Stimulated activated CD4-positive, alpha-beta T cell treated with anti-CD3 and anti-CD28 coated beads, Interleukin-1b, Interleukin-23, amount 100 ng/mL, for 24 hours (primary cell): Measurements from ENCODE around the gene FBXO39.
A peak's percentile ranks its signal among the peaks of the same experiment; 100 is the strongest.
"Not testable (repeated sequence)": the region's sequence is repeated elsewhere in the genome, so short reads cannot be mapped to it uniquely, and the experiment has no call there.

ENCODE experiments used
- DNase-seq, 4 experiments: peaks; one replicate each; pipeline ENCODE4 v3.0.0-alpha.2; 2020; ENCODE audit warnings: low read depth in 4 of 4, low spot score in 1 of 4

The FBXO39 gene

DNA sequence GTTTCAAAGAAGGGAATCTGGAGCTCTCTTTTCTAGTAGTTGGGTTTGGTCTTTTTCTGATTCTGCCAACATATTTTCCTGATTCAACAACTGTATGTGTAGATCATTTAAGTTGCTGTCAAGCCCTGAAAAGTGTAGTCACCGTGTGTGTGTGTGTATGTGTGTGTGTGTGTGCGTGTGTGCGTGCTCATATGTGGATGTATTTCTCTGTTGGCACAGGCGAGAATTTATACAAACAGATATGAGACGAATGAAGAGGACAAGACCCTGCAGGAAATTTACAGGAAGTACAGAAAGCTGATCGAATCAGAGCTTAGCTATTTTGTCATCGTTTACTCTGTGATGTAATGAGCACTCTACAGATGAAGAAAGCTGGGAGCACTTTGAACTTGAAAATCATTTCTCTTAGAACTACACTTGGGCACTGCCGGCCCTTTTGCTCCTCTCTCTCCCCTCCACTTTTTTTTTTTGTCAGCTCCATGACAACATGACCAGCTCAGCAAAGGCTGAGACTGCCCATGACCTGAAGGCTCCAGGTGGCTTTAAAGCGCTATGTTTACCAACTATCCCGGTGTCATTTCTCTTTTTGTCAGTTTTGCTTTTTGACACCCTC lies 11.2 kb downstream of the FBXO39 start:
- DNase-seq, result no peak

DNA sequence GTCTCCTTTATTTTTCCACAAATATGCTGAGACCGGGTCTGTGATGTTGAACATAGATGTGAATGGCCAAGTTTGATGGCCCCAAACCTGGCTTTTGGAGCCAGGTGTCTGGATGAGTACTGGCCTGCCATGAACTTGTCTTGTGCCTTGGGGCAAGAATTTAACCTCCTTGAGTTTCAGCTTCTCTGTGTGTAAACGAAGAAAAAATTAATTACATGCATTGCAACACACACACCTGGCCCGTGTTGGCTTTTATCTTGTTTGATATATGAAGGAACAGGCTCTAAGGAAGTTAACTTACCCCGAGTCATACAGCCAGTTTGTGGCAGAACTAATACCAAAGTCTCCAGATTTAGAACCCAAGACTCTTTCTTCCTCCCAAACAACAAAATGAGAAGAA lies 13.1 kb downstream of the FBXO39 start:
- DNase-seq, result no peak

DNA sequence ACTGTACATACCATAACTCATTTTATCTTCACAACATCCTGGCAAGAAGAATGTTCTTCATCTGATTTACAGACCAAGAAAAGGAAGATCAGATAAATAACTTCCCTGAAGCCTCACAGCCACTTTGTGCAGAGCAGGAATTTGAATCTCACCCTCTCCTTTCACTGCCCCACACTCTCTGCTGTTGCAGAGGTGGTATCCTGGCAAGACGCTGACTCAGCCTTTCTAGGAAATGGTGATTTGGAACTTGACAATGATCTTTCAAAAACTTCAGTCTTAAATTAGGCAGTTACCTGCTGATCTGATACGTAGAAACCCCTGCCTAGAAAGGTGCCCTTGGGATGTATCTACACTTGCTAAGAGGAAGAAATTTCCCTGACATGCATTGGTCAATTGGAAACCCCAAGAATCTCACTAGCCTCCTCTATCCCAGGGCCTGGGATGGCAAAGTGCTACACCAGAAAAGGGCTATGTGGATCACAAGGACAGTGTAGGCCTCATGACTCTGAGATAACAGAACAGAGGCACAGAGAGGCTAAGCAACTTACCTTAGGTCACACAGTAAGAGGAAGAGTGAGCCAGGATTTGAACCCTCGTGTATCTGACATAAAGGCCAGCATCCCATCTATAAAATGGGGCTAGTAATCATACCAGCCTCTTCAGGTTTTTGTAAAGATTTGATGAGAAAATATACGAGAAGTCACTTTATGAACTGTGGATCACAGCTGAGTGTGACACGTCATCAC lies 17.9 kb downstream of the FBXO39 start:
- no peak for DNase-seq

DNA sequence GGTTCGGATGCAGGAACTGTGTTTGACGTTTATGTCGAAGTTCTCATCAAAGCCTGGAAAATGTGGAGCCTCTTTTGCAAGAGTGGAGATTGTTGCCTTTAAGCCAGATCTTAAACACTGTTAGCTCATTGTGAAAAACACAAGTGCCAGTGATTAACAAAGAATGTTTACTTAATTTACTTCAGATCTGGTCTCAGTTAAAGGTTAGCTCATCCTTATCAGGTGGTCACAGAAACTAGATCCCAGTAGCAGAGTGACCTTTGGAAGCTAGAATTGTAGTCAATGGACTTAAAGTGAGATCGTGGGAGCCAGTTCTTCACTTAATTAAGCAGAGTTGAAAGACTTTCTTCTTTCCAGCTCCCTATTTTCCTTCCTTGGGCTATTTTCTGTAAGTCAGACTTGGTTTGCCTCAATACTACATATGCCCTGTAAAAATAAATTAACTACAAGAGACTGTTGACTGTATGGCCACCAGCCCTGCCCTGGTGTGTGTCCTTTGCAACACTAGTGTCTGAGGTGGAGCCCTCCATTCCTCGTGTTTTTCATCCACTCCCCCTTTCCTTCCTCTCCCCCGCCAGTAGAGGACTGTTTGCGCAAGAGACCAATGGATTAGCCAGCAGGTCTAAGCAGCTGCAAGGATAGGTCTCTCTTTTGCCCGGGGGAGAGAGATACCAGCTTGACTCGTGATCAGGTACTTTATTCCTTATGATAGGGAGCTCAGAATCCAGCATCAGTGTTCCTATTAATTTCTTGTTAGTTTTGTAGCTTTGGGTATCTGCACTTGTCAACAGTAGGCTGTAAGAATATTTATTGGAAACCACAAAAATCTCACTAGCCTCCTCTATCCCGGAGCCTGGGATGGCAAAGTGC lies 20.2 kb downstream of the FBXO39 start:
- no peak for DNase-seq

DNA sequence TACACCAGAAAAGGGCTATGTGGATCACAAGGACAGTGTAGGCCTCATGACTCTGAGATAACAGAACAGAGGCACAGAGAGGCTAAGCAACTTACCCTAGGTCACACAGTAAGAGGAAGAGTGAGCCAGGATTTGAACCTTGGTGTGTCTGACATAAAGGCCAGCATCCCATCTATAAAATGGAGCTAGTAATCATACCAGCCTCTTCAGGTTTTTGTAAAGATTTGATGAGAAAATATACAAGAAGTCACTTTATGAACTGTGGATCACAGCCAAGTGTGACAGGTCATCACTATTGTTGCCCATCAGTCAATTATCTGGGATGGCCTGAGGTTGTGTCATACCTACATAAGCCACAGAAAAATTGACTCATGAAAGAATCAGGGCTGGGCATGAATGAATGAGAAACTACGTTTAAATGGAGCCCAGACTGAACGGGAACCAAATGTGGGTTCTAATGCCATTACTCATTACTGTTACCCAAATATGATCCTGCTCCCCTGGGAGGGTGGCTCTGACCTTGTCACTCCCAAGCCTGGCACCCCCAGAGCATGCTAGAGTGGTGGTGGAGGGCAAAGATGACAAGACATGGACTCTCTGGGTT lies 21.0 kb downstream of the FBXO39 start:
- no peak for DNase-seq

DNA sequence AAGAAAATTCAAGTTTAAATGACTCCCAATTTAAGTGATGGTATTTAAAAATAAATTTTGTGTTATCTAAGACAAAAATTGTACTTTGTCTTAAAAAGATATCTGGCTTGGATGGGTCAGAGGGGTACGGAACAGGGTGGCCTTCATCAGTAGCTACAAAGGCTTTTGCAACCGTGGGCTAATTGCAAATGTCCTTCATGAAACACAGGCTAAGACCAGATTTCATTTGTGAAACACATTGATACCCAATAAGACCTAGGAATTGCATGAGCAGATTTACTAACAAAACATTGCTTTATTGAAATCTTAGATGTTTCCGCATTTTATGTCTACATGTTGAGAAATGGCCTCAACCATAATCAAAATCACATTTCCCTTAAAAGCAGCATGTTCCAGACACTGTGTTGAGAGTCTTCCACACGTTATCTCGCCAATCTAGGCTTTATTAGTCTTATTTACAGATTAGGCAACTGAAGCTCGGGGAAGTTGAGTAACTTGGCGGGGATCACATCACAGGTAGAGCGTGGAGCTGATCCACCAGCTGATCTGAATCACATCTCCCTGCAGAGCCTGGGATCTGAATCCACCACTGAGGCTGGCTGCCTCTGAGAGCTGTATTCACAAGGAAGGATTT lies 21.8 kb downstream of the FBXO39 start:
- DNase-seq, result no peak

DNA sequence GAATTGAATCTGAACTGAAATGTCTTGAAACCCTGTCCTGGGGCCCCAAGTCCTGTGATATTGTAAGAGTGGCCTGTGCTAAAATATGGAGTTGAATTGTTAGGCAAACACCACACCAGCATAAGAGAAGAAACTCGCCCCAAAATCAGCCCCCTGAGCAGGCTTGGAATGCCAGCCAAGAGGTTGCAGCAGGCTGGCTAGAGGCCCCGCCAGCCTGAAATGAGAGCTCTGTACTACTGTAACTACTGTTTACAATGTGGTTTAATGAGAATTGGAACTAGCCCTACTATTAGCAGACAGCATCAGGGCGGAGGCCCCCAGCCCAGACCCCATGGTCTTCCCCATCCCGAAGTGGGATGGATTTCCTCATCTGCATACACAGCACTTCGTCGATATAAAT lies 23.7 kb downstream of the FBXO39 start:
- DNase-seq, result no peak

DNA sequence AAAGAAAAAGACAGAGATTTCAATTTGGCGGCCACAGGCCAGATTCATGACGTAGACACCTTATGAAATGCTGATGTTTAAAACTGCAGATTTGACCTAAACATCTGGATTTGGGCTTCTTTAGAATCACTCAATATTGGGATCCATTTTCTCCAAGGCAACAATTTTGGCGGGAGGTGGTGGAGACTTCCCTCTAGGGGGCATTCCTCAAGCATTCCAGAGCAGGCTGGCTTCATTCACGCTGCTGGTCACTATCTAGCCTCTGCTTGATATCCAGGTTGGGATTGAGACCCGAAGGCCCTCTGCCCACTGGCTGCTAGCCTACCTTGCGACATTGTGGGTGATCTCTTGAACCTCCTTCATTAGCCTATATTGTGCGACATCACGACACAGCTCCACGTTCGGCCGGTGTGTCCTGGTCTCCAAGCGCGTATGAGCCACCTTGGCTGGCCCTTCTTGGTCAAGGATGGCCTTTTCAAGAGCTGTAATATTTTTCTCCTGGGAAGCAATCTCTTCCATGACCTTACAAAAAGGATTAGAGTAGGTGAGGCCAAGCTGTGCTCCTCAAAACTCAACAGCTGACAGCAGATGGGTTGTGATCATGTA lies 24.5 kb downstream of the FBXO39 start:
- DNase-seq, result peak in 1 of 4 experiments; percentile 11

DNA sequence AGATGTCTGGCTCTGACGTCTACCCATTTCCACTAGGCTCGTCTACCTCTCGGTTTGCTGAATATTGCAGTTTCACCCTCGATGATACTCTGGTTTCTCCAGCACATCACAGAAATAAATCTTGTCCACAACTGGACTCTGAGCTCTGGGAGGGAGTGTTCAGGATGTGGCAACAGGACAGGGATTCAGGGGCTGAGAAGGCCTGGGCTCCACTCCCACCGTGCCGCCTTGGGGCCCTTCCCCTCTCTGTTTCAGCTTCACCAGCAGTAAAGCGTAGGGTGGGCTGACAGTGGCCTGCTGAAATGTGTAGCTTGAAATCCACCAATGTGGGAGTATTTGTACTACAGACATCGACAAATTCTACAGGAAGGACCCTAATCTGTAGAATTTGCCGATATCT lies 35.5 kb downstream of the FBXO39 start:
- DNase-seq, result no peak

DNA sequence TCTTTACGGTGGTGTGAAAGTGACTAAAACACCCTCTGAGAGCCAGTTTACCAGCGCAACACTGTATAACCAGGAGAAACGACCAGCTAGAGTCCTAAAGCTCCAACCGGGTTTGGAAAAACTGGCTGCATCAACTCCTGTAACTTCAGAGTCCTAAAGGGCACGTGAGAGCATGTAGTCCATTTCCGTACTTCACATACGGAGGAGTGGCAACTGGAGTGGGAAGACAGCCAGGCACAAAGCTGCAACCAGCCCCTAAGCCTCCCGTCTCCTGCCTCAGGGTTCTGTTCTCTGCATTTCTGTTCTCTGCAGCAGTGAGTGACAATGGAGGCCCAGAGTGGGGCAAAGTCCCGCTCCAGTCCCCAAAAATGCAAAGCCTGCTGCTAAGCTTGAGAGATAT lies 36.3 kb downstream of the FBXO39 start:
- DNase-seq, result no peak

DNA sequence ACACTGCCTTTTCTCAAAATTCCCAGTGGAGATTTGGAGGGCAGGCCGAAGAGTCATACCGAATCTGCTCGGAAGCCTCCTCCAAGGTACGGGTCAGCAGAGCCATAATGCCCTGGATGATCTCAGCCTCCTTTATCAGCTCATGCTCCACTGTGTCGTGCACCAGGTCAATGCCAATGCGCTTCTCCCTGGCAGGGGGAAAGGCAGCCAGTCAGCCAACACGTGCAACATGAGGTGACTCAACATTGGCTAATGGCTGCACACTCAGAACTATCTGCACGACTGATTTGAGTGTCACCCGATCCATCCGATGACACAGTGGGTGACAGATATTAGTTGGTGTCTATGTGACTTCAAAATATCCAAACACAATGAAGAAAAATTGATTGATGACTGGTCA lies 39.8 kb downstream of the FBXO39 start:
- no peak for DNase-seq

DNA sequence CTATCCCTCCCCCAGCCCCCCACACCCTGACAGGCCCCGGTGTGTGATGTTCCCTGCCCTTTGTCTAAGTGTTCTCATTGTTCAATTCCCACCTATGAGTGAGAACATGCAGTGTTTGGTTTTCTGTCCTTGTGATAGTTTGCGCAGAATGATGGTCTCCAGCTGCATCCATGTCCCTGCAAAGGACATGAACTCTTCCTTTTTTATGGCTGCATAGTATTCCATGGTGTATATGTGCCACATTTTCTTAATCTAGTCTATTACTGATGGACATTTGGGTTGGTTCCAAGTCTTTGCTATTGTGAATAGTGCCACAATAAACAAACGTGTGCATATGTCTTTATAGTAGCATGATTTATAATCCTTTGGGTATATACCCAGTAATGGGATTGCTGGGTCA lies 40.4 kb downstream of the FBXO39 start:
- not testable (repeated sequence) for DNase-seq

DNA sequence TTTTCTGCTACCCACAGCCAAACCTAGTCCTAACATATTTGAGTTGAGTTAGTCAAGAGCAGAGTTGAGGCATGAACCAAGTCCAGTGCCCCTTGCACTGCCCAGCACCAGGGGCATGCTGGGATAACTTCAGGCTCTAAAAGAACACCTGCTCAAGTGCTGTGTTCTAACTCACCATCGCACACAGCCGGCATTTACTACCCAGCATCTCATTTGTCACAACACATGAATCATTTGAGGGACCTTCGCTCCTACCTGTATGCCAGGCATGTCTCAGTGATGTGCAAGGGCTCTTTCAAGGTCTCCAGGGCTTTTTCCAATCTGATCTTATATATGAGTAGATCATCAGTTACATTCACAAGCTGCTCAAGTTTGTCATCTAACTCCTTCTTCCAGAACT lies 42.9 kb downstream of the FBXO39 start:
- no peak for DNase-seq

DNA sequence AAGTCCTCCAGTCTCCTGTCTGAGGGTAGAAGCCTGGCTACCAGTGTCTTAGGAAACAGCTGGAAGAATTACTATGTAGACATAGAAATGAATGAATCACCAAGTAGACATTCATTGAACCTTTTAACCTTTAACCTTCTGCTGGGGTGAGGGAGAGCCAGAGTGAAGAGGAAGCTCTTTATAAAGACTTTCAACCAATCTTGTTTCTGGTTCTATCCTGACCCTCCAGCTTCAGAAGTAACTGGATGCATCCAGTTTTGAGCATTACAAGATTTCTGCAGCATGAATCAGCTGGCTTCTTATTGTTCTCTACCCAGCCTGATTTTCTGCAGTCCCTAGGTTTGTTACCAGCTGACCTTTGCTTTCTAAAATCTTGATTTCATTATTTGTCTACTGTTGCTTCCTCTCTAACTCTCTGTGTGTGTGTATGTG lies 47.0 kb downstream of the FBXO39 start:
- DNase-seq, result no peak

DNA sequence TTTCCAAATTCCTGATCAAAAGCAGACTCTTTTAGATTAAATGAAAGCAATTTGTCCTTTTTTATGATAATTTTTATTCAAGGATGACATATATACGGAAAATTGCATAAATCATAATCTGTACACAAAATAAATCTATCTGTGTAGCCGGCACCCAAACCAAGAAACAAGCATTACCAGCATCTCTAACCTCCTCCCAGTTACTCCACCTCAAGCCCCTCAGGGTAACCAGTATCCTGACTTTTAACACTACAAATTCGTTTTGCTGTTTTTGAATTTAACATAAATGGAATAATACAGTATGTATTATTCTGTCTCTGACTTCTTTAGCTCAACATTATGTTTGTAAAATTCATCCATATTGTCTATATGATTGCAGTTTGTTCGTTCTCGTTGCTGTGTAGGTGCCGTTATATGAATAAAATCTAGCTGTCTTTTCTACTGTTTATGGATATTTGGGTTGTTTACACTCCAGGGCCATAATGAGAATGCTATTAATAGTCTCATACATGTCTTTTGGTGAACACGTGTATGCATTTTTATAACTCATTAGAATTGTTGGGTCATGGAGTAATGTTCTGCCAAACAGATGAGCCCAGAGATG lies 54.5 kb downstream of the FBXO39 start:
- DNase-seq, result no peak

DNA sequence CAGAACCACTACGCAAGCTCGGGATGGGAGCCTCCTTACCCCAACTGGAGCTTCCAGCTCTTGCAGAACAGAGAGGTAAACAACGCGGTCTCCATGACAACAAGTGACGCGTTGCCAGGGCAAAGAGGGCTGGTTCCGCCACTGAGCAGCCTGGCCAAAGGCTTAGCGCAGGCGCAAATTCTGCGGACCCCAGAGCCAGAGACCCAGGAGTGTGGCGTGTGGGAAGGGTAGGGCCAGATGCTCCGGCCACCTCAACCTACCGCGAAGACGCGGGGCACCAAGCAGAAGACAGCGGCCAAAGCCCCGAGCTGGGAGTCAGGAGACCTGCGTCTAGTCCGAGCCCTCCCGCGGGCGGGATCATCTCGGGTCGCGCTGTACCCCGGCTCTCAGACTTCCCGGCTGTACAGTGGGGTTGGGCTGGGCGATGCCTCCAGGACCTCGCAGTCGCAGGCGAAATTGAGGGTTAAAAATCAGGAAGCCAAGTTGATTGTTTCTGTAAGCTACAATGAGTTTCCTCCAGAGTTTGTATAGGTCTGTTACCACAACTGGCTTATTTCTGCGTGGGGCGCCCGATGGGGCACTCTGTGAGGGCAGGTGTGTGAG lies 55.7 kb downstream of the FBXO39 start, which contains the start of gene TEKT1:
Gene TEKT1 (minus strand): TSS at position 69 of the 603 bp plus-strand sequence. CDS start 1,353 bp downstream, outside the sequence.
- DNase-seq, result peak; percentile 26 to 49 (median 39)
